ENCODE measurements around the gene LOXL1.

LOXL1 gene

GRCh38 chr15:73927476-73928240 lies 1.4 kb downstream of the LOXL1 start:
- Histone ChIP-seq H3K9me3 (ENCODE audit: control insufficient read depth, low read depth, low read length) (no peaks in the 10 kb centered on the region), H3K27ac (ENCODE audit: low read length) (no peak overlapping the region), H3K4me1 (ENCODE audit: control insufficient read depth, low read depth, low read length) (peaks cover 44% of the 10 kb centered on the region), H3K4me3 (ENCODE audit: low read length) (peak overlapping the region; percentile 62), H3K27me3 (ENCODE audit: control insufficient read depth, insufficient read depth, low read length) (peaks cover 13% of the 10 kb centered on the region), H3K36me3 (ENCODE audit: control insufficient read depth, low read depth, low read length) (no peaks in the 10 kb centered on the region), H3K9ac (ENCODE audit: low read length) (no peak overlapping the region)

- no peaks in the 10 kb centered on the region for H3K36me3 ChIP-seq (ENCODE audit: control insufficient read depth, low read depth, low read length)
- no peaks in the 10 kb centered on the region for H3K9me3 ChIP-seq (ENCODE audit: control insufficient read depth, low read depth, low read length)
- peaks cover 13% of the 10 kb centered on the region for H3K27me3 ChIP-seq (ENCODE audit: control insufficient read depth, insufficient read depth, low read length)
- no peak overlapping the region for H3K9ac ChIP-seq (ENCODE audit: low read length)
- H3K4me3 ChIP-seq (ENCODE audit: low read length) = peak overlapping the region; percentile 62
- peaks cover 38% of the 10 kb centered on the region for H3K4me1 ChIP-seq (ENCODE audit: control insufficient read depth, low read depth, low read length)
- H3K27ac ChIP-seq (ENCODE audit: low read length) = no peak overlapping the region
Measured at GRCh38 chr15:73928241-73928579, 1.9 kb downstream of the LOXL1 start.

GRCh38 chr15:73928971-73929627 lies 2.8 kb downstream of the LOXL1 start:
- Histone ChIP-seq H3K27ac (ENCODE audit: low read length) (no peak overlapping the region), H3K36me3 (ENCODE audit: control insufficient read depth, low read depth, low read length) (no peaks in the 10 kb centered on the region), H3K9ac (ENCODE audit: low read length) (no peak overlapping the region), H3K27me3 (ENCODE audit: control insufficient read depth, insufficient read depth, low read length) (peaks cover 13% of the 10 kb centered on the region), H3K4me3 (ENCODE audit: low read length) (no peak overlapping the region), H3K4me1 (ENCODE audit: control insufficient read depth, low read depth, low read length) (peaks cover 30% of the 10 kb centered on the region), H3K9me3 (ENCODE audit: control insufficient read depth, low read depth, low read length) (no peaks in the 10 kb centered on the region)

- Histone ChIP-seq H3K4me1 (ENCODE audit: control insufficient read depth, low read depth, low read length) (peaks cover 18% of the 10 kb centered on the region), H3K9me3 (ENCODE audit: control insufficient read depth, low read depth, low read length) (no peaks in the 10 kb centered on the region), H3K27ac (ENCODE audit: low read length) (no peak overlapping the region), H3K4me3 (ENCODE audit: low read length) (no peak overlapping the region), H3K36me3 (ENCODE audit: control insufficient read depth, low read depth, low read length) (no peaks in the 10 kb centered on the region), H3K27me3 (ENCODE audit: control insufficient read depth, insufficient read depth, low read length) (peaks cover 6% of the 10 kb centered on the region), H3K9ac (ENCODE audit: low read length) (no peak overlapping the region)
Measured at GRCh38 chr15:73930371-73930770, 4.1 kb downstream of the LOXL1 start.

- H3K9me3 ChIP-seq (ENCODE audit: control insufficient read depth, low read depth, low read length) = no peaks in the 10 kb centered on the region
- no peaks in the 10 kb centered on the region for H3K36me3 ChIP-seq (ENCODE audit: control insufficient read depth, low read depth, low read length)
- H3K27me3 ChIP-seq (ENCODE audit: control insufficient read depth, insufficient read depth, low read length) = peaks cover 1% of the 10 kb centered on the region
- H3K9ac ChIP-seq (ENCODE audit: low read length) = no peak overlapping the region
- H3K27ac ChIP-seq (ENCODE audit: low read length) = no peak overlapping the region
- no peak overlapping the region for H3K4me3 ChIP-seq (ENCODE audit: low read length)
- H3K4me1 ChIP-seq (ENCODE audit: control insufficient read depth, low read depth, low read length) = peaks cover 17% of the 10 kb centered on the region
Measured at GRCh38 chr15:73930790-73931281, 4.6 kb downstream of the LOXL1 start.

GRCh38 chr15:73931441-73931840 lies 5.2 kb downstream of the LOXL1 start:
- Histone ChIP-seq H3K36me3 (ENCODE audit: control insufficient read depth, low read depth, low read length) (no peaks in the 10 kb centered on the region), H3K9ac (ENCODE audit: low read length) (no peak overlapping the region), H3K4me3 (ENCODE audit: low read length) (no peak overlapping the region), H3K27ac (ENCODE audit: low read length) (no peak overlapping the region), H3K27me3 (ENCODE audit: control insufficient read depth, insufficient read depth, low read length) (no peaks in the 10 kb centered on the region), H3K4me1 (ENCODE audit: control insufficient read depth, low read depth, low read length) (peaks cover 18% of the 10 kb centered on the region), H3K9me3 (ENCODE audit: control insufficient read depth, low read depth, low read length) (no peaks in the 10 kb centered on the region)

- H3K27ac ChIP-seq (ENCODE audit: low read length) = no peak overlapping the region
- no peaks in the 10 kb centered on the region for H3K27me3 ChIP-seq (ENCODE audit: control insufficient read depth, insufficient read depth, low read length)
- no peaks in the 10 kb centered on the region for H3K9me3 ChIP-seq (ENCODE audit: control insufficient read depth, low read depth, low read length)
- peaks cover 20% of the 10 kb centered on the region for H3K4me1 ChIP-seq (ENCODE audit: control insufficient read depth, low read depth, low read length)
- H3K4me3 ChIP-seq (ENCODE audit: low read length) = no peak overlapping the region
- no peaks in the 10 kb centered on the region for H3K36me3 ChIP-seq (ENCODE audit: control insufficient read depth, low read depth, low read length)
- H3K9ac ChIP-seq (ENCODE audit: low read length) = no peak overlapping the region
Measured at GRCh38 chr15:73932381-73933191, 6.3 kb downstream of the LOXL1 start.

- H3K27ac ChIP-seq (ENCODE audit: low read length) = no peak overlapping the region
- H3K27me3 ChIP-seq (ENCODE audit: control insufficient read depth, insufficient read depth, low read length) = no peaks in the 10 kb centered on the region
- no peaks in the 10 kb centered on the region for H3K9me3 ChIP-seq (ENCODE audit: control insufficient read depth, low read depth, low read length)
- no peaks in the 10 kb centered on the region for H3K36me3 ChIP-seq (ENCODE audit: control insufficient read depth, low read depth, low read length)
- H3K9ac ChIP-seq (ENCODE audit: low read length) = no peak overlapping the region
- H3K4me1 ChIP-seq (ENCODE audit: control insufficient read depth, low read depth, low read length) = peaks cover 10% of the 10 kb centered on the region
- H3K4me3 ChIP-seq (ENCODE audit: low read length) = no peak overlapping the region
Measured at GRCh38 chr15:73934281-73934680, 8.0 kb downstream of the LOXL1 start.

GRCh38 chr15:73935547-73935946 lies 9.3 kb downstream of the LOXL1 start:
- Histone ChIP-seq H3K27me3 (ENCODE audit: control insufficient read depth, insufficient read depth, low read length) (no peaks in the 10 kb centered on the region), H3K4me1 (ENCODE audit: control insufficient read depth, low read depth, low read length) (peaks cover 10% of the 10 kb centered on the region), H3K9ac (ENCODE audit: low read length) (no peak overlapping the region), H3K36me3 (ENCODE audit: control insufficient read depth, low read depth, low read length) (no peaks in the 10 kb centered on the region), H3K4me3 (ENCODE audit: low read length) (no peak overlapping the region), H3K27ac (ENCODE audit: low read length) (no peak overlapping the region), H3K9me3 (ENCODE audit: control insufficient read depth, low read depth, low read length) (no peaks in the 10 kb centered on the region)

- no peaks in the 10 kb centered on the region for H3K36me3 ChIP-seq (ENCODE audit: control insufficient read depth, low read depth, low read length)
- H3K9ac ChIP-seq (ENCODE audit: low read length) = no peak overlapping the region
- no peak overlapping the region for H3K27ac ChIP-seq (ENCODE audit: low read length)
- H3K4me1 ChIP-seq (ENCODE audit: control insufficient read depth, low read depth, low read length) = peaks cover 10% of the 10 kb centered on the region
- no peaks in the 10 kb centered on the region for H3K9me3 ChIP-seq (ENCODE audit: control insufficient read depth, low read depth, low read length)
- H3K27me3 ChIP-seq (ENCODE audit: control insufficient read depth, insufficient read depth, low read length) = no peaks in the 10 kb centered on the region
- H3K4me3 ChIP-seq (ENCODE audit: low read length) = no peak overlapping the region
Measured at GRCh38 chr15:73936181-73936580, 9.9 kb downstream of the LOXL1 start.

GRCh38 chr15:73936588-73937290 lies 10.5 kb downstream of the LOXL1 start:
- H3K9ac ChIP-seq (ENCODE audit: low read length) = no peak overlapping the region
- peaks cover 10% of the 10 kb centered on the region for H3K4me1 ChIP-seq (ENCODE audit: control insufficient read depth, low read depth, low read length)
- H3K27me3 ChIP-seq (ENCODE audit: control insufficient read depth, insufficient read depth, low read length) = no peaks in the 10 kb centered on the region
- no peak overlapping the region for H3K27ac ChIP-seq (ENCODE audit: low read length)
- H3K4me3 ChIP-seq (ENCODE audit: low read length) = no peak overlapping the region
- H3K9me3 ChIP-seq (ENCODE audit: control insufficient read depth, low read depth, low read length) = no peaks in the 10 kb centered on the region
- H3K36me3 ChIP-seq (ENCODE audit: control insufficient read depth, low read depth, low read length) = no peaks in the 10 kb centered on the region
